Choroid plexus epithelial cell (primary cell): ENCODE results near the gene AIM2.

Experiments
- DNase-seq: peaks from one replicate; pipeline ENCODE4 v3.0.0-alpha.2; 2010; ENCODE audit warnings: low read depth
- H3K4me3 ChIP-seq: 2 replicates; pipeline ENCODE4 v1.5.1; 2011; ENCODE audit warnings: low read depth, mild to moderate bottlenecking, control low read depth, low read length, moderate library complexity
- TF ChIP-seq, protein P1 (sequence below): conservative IDR thresholded peaks from 2 replicates; pipeline ENCODE4 v1.5.1; 2011; ENCODE audit warnings: low read depth, mild to moderate bottlenecking, control low read depth, inconsistent platforms, low read length, moderate library complexity

Gene AIM2

DNA sequence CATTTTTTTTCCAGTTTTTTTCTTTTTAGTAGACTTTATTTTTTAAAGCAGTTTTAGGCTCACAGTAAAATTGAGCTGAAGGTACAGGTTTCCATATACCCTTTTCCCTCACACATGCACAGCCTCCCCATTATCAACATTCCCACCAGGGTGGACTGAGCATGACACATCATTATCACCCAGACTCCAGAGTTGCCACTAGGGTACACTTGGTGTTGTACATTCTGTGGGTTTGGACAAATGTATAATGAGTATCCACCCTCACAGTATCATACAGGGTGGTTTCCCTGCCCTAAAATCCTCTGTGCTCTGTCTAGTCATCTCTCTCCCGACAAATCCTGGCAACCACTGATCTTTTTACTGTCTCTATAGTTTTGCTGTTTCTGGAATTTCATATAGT lies 3.0 kb upstream of the AIM2 start:
- TF ChIP-seq, protein P1, sequence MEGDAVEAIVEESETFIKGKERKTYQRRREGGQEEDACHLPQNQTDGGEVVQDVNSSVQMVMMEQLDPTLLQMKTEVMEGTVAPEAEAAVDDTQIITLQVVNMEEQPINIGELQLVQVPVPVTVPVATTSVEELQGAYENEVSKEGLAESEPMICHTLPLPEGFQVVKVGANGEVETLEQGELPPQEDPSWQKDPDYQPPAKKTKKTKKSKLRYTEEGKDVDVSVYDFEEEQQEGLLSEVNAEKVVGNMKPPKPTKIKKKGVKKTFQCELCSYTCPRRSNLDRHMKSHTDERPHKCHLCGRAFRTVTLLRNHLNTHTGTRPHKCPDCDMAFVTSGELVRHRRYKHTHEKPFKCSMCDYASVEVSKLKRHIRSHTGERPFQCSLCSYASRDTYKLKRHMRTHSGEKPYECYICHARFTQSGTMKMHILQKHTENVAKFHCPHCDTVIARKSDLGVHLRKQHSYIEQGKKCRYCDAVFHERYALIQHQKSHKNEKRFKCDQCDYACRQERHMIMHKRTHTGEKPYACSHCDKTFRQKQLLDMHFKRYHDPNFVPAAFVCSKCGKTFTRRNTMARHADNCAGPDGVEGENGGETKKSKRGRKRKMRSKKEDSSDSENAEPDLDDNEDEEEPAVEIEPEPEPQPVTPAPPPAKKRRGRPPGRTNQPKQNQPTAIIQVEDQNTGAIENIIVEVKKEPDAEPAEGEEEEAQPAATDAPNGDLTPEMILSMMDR, result no peak
- DNase-seq, result no peak
- no peak overlapping the region for H3K4me3 ChIP-seq

DNA sequence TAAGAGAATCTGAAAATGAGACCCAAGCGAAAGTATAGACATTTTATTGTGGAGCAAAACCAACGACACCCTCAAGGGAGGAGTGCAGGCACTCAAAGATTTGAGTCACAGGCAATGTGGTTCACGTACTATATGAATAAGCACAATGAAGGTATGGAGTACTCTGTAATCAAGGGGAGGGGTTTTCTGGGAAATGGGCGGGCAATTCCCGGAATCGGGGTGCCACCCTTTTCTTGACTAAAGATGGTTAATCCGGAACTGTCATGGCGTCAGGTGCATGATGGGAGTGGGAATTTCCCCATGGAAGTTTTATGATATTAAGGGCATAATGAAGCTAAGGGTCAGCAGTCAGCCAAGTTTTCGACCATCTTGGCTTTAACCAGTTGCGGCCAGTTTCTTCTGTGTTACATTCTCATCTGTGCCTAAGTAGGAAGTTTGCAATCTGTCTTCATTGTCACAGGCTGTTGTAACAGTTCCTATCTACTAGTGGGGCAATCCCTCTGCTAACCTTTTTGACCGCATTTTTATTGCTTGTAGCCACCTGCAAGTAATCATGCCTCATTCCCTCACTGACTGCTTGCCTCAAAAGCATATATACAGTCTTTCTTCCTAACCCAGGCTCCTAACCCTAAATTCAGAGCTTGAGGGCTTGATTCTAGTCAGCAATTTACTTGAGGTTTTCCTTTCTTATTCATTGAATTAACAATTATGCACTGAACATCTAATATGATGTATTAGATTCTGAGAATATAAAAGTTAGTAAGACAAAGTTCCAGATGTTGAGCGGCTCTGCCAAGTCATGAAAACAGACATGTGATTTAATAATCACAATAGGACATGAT lies 775 bp upstream of the AIM2 start:
- H3K4me3 ChIP-seq, result no peak overlapping the region
- TF ChIP-seq, protein P1, result no peak
- no peak for DNase-seq

DNA sequence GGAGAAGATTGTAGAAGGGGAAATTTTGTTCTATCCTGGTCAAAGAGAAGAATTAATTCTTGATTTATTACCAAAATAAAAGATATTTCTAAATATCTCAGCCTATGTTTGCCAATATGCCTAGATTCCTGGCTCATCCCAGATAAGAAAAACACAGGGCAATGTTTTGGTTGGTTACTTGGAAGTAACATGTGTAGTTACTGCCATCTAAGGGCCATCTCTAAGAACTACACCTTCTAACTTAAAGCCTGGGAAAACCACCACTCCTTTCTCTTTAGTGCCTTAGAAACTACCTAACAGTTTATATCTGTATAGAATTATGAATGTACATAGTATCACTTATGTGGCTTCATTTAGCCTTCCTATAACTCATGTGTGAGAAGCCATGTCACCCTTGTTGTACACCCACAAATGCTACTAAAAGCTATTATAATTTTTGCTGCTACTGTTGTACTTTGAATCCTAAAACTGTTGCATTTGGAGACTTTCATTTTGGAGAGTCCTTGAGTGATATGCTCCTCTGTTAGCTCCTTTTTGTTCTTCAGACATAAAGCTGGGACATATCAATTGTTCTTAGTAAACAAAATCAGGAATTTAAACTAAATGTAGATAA lies 4.5 kb downstream of the AIM2 start:
- H3K4me3 ChIP-seq, result no peak overlapping the region
- DNase-seq, result peak; percentile 90
- TF ChIP-seq, protein P1, result peak; percentile 69

- DNase-seq, result peak; percentile 80
- no peak overlapping the region for H3K4me3 ChIP-seq
- TF ChIP-seq, protein P1, result no peak
Observed at GRCh38 chr1:159068886-159069285, 7.7 kb downstream of the AIM2 start.

DNA sequence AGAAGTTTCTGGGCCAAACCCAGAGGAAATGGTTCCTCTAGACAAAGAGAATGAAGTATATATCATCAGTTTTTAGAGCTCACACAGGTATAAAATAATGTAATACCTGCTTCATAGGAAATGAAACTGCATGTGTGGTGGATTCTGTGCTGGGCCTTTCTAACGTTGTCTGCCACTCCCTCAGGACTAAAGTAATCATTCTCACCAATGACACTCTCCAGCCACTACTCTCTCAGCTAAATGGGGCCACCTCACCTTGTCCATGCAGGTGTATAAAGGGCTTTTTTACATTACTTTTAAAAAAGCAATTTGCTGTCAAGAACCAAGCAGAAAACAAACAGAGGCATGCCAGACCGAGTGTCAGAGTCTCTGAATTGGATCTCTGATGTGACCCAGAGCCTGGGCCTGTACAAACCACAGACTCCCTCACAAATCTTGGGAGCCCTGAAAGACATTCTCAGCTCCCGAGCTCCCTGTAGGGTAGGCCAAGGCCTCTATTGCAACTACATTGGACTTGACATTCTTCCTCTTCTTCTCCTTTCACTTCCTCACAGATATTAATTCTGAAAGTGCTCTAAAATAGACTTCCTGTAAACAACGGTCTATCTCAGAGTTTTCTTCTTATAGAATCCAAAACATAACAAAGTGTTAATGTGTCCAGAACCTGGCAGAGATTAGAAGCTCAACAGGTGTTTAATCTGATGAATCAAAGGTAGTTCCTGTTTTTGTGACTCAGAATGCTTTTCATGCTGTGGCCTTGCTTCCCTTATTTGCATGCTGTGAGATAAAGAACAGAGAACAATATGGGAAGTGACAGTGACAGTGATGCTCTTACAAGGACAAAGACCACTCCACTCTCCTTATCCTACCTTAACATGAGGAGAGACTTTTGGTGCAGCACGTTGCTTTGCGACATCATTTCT lies 8.6 kb downstream of the AIM2 start:
- no peak overlapping the region for H3K4me3 ChIP-seq
- TF ChIP-seq, protein P1, result no peak
- DNase-seq, result no peak

DNA sequence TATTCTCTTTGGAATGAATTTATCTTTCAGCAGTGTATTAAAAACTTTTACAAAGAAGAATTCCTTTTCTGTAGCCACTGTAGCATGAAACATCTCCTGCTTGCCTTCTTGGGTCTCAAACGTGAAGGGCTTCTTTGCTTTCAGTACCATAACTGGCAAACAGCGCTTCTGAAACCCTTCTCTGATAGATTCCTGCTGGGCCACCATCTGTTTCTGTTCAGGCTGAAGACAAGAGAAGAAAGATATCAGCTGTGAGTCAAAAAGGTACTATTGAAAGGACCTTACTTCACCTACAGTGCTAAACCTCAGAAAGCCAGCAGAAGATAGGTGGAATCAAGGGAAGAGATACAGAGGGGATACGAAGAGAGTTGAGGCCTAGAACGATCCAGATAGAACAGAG lies 10.5 kb downstream of the AIM2 start:
- no peak overlapping the region for H3K4me3 ChIP-seq
- no peak for DNase-seq
- TF ChIP-seq, protein P1, result no peak
